Caco-2 (cell line): ENCODE results near the gene ZNF521. TPM values are rescaled to one million over a fixed set of nuclear protein-coding genes. Genes with fewer than 3 reads are reported as not detected.

Source experiments
- BruUV-seq: library from RNA; stranded (reverse); fragments of 400-500 nt; replicated peaks from 2 replicates; lab custom pipeline; 2021; lab: Mats Ljungman, UMichigan
- CTCF ChIA-PET: fragments of 300-600 bp; sonication (Branson Sonifier 250); formaldehyde crosslinking; loops from one replicate; lab custom pipeline; 2022; ENCODE audit warnings: antibody characterized with exemption; lab: Charles Lee
- POLR2A ChIA-PET: fragments of 300-600 bp; sonication (Branson Sonifier 250); formaldehyde crosslinking; loops from one replicate; lab custom pipeline; 2022; ENCODE audit warnings: antibody characterized with exemption; lab: Charles Lee
- DNase-seq, 2 experiments: peaks; one replicate each; pipeline versions ENCODE4 v3.0.0 to v3.0.0-alpha.2; 2020 to 2022
- H3K27me3 ChIP-seq: replicated peaks from 2 replicates; pipeline ENCODE4 v1.6.0; 2011; ENCODE audit warnings: low read length; ENCODE audit not compliant: control insufficient read depth, insufficient read depth
- H3K36me3 ChIP-seq: 2 replicates; pipeline ENCODE4 v1.5.1; 2011; ENCODE audit warnings: low read length; ENCODE audit not compliant: control insufficient read depth, insufficient read depth
- H3K4me1 ChIP-seq: fragments of 250-450 bp; sonication (Bioruptor Pico); 2 replicates; pipeline ENCODE4 v1.5.1; 2020; ENCODE audit warnings: mild to moderate bottlenecking
- H3K4me3 ChIP-seq: 2 replicates; pipeline ENCODE4 v1.5.1; 2011; ENCODE audit warnings: low read depth, mild to moderate bottlenecking, control low read depth, low read length
- H3K9me3 ChIP-seq: fragments of 250-450 bp; sonication (Bioruptor Pico); 2 replicates; pipeline ENCODE4 v1.5.1; 2020; ENCODE audit warnings: mild to moderate bottlenecking, moderate library complexity
- H3K27ac Mint-ChIP-seq: one replicate; pipeline ENCODE4 v1.8.0; 2022; ENCODE audit warnings: mixed read lengths; ENCODE audit not compliant: unreplicated experiment
- H3K27me3 Mint-ChIP-seq: one replicate; pipeline ENCODE4 v1.8.0; 2022; ENCODE audit warnings: mixed read lengths; ENCODE audit not compliant: insufficient read depth, unreplicated experiment
- H3K36me3 Mint-ChIP-seq: one replicate; pipeline ENCODE4 v1.8.0; 2022; ENCODE audit warnings: mild to moderate bottlenecking, mixed read lengths; ENCODE audit not compliant: insufficient read depth, unreplicated experiment
- H3K4me1 Mint-ChIP-seq: one replicate; pipeline ENCODE4 v1.8.0; 2022; ENCODE audit warnings: low read depth, mixed read lengths; ENCODE audit not compliant: unreplicated experiment
- H3K4me3 Mint-ChIP-seq: one replicate; pipeline ENCODE4 v1.8.0; 2022; ENCODE audit warnings: mild to moderate bottlenecking, moderate library complexity, mixed read lengths; ENCODE audit not compliant: unreplicated experiment
- H3K9me3 Mint-ChIP-seq: one replicate; pipeline ENCODE4 v1.8.0; 2022; ENCODE audit warnings: mixed read lengths; ENCODE audit not compliant: unreplicated experiment
- CTCF ChIP-seq, 2 experiments: fragments of 200-600 bp in 1 of 2; IDR thresholded peaks; 1 replicate in 1 of 2; 2 replicates in 1 of 2; pipeline versions ENCODE4 v1.5.1 to v1.8.0; 2011 to 2022; ENCODE audit warnings: antibody characterized with exemption in 1 of 2, control low read depth in 1 of 2, inconsistent platforms in 1 of 2, low read depth in 1 of 2, low read length in 1 of 2, mild to moderate bottlenecking in 1 of 2, moderate library complexity in 1 of 2; ENCODE audit not compliant: insufficient read depth in 1 of 2, severe bottlenecking in 1 of 2, unreplicated experiment in 1 of 2
- intact Hi-C: fragments of 100-400 bp; cut with micrococcal nuclease; formaldehyde crosslinking; loops from one replicate; pipeline ENCODE4 v1.10.0; 2022; ENCODE audit not compliant: unreplicated experiment
- total RNA-seq: library from RNA; stranded (reverse); gene quantifications from 2 replicates; pipeline ENCODE4 v1.2.3, GENCODE V29; 2022

The ZNF521 gene
- total RNA-seq, 1 experiment from 2014 or later, result not detected

GRCh38 chr18:25125680-25126079 lies 226.3 kb downstream of the ZNF521 start:
- POLR2A ChIA-PET, result no interaction called here
- H3K9me3 Mint-ChIP-seq, result no peaks in the 10 kb centered on the region
- H3K4me1 Mint-ChIP-seq, result no peaks in the 10 kb centered on the region
- H3K27ac Mint-ChIP-seq, result no peak overlapping the region
- CTCF ChIA-PET, result no interaction called here
- no peaks in the 10 kb centered on the region for H3K9me3 ChIP-seq
- no peaks in the 10 kb centered on the region for H3K27me3 Mint-ChIP-seq
- H3K4me3 ChIP-seq, result no peak overlapping the region
- H3K27me3 ChIP-seq, result no peaks in the 10 kb centered on the region
- no TSS peak for BruUV-seq
- H3K4me3 Mint-ChIP-seq, result no peak overlapping the region
- H3K36me3 Mint-ChIP-seq, result no peaks in the 10 kb centered on the region
- intact Hi-C loops, result no loop called here
- no peaks in the 10 kb centered on the region for H3K36me3 ChIP-seq
- no peak for DNase-seq
- H3K4me1 ChIP-seq, result no peaks in the 10 kb centered on the region
- no peak for TF ChIP-seq CTCF (IDR thresholded peaks at IDR 0.05; ENCODE audit: insufficient read depth in 1 of 2, low read depth in 1 of 2, low read length in 1 of 2, severe bottlenecking in 1 of 2, unreplicated experiment in 1 of 2)

GRCh38 chr18:25123438-25124232 lies 228.3 kb downstream of the ZNF521 start:
- BruUV-seq, result no TSS peak
- ChIA-PET POLR2A (no interaction called here), CTCF (no interaction called here)
- Histone ChIP-seq H3K4me3 (no peak overlapping the region), H3K36me3 (no peaks in the 10 kb centered on the region), H3K27me3 (no peaks in the 10 kb centered on the region), H3K4me1 (no peaks in the 10 kb centered on the region), H3K9me3 (no peaks in the 10 kb centered on the region)
- TF ChIP-seq CTCF (IDR thresholded peaks at IDR 0.05; ENCODE audit: insufficient read depth in 1 of 2, low read depth in 1 of 2, low read length in 1 of 2, severe bottlenecking in 1 of 2, unreplicated experiment in 1 of 2), result no peak
- intact Hi-C loops, result no loop called here
- no peaks in the 10 kb centered on the region for H3K4me1 Mint-ChIP-seq
- DNase-seq, result no peak
- no peaks in the 10 kb centered on the region for H3K36me3 Mint-ChIP-seq
- no peaks in the 10 kb centered on the region for H3K9me3 Mint-ChIP-seq
- no peak overlapping the region for H3K4me3 Mint-ChIP-seq
- no peaks in the 10 kb centered on the region for H3K27me3 Mint-ChIP-seq
- no peak overlapping the region for H3K27ac Mint-ChIP-seq

GRCh38 chr18:25121442-25121841 lies 230.5 kb downstream of the ZNF521 start:
- no peaks in the 10 kb centered on the region for H3K36me3 ChIP-seq
- no peaks in the 10 kb centered on the region for H3K27me3 Mint-ChIP-seq
- no peaks in the 10 kb centered on the region for H3K36me3 Mint-ChIP-seq
- ChIA-PET CTCF (no interaction called here), POLR2A (no interaction called here)
- no peaks in the 10 kb centered on the region for H3K9me3 ChIP-seq
- H3K27me3 ChIP-seq, result no peaks in the 10 kb centered on the region
- no peak overlapping the region for H3K4me3 ChIP-seq
- H3K9me3 Mint-ChIP-seq, result no peaks in the 10 kb centered on the region
- TF ChIP-seq CTCF (IDR thresholded peaks at IDR 0.05; ENCODE audit: insufficient read depth in 1 of 2, low read depth in 1 of 2, low read length in 1 of 2, severe bottlenecking in 1 of 2, unreplicated experiment in 1 of 2), result no peak
- H3K4me1 ChIP-seq, result no peaks in the 10 kb centered on the region
- no peak for DNase-seq
- no peak overlapping the region for H3K27ac Mint-ChIP-seq
- intact Hi-C loops, result no loop called here
- no peaks in the 10 kb centered on the region for H3K4me1 Mint-ChIP-seq
- H3K4me3 Mint-ChIP-seq, result no peak overlapping the region
- BruUV-seq, result no TSS peak
